Fibroblast of lung (primary cell): ENCODE results near the gene ARHGEF33. TPM values are rescaled to one million over a fixed set of nuclear protein-coding genes. Genes with fewer than 3 reads are reported as not detected.

ENCODE experiments used
- DNase-seq, 2 donors: peaks; one replicate each; pipeline versions ENCODE4 v3.0.0 to v3.0.0-alpha.2; 2010; ENCODE audit warnings: low read depth in 2 of 2
- H2AFZ ChIP-seq: 2 replicates; pipeline ENCODE4 v1.5.1; 2012; ENCODE audit warnings: low read length, control low read depth, inconsistent platforms
- H3K27ac ChIP-seq: 2 replicates; pipeline ENCODE4 v1.5.1; 2011; ENCODE audit warnings: low read length, control low read depth; ENCODE audit not compliant: insufficient read depth
- H3K27me3 ChIP-seq: 2 replicates; pipeline ENCODE4 v1.5.1; 2011; ENCODE audit warnings: mild to moderate bottlenecking, low read length; ENCODE audit not compliant: control insufficient read depth, insufficient read depth
- H3K36me3 ChIP-seq: 2 replicates; pipeline ENCODE4 v1.5.1; 2011; ENCODE audit warnings: low read length; ENCODE audit not compliant: control insufficient read depth, insufficient read depth
- H3K4me1 ChIP-seq: 2 replicates; pipeline ENCODE4 v1.5.1; 2011; ENCODE audit warnings: low read length; ENCODE audit not compliant: control insufficient read depth, insufficient read depth; ENCODE audit errors: extremely low read depth
- H3K4me2 ChIP-seq: 2 replicates; pipeline ENCODE4 v1.5.1; 2011; ENCODE audit warnings: low read length, control low read depth; ENCODE audit not compliant: insufficient read depth; ENCODE audit errors: extremely low read depth
- H3K4me3 ChIP-seq, 4 experiments: fragments of 200-600 bp in 1 of 4; sonication (generic) in 1 of 4; replicated peaks in 1 of 4; 2 replicates each; pipeline ENCODE4 v1.5.1; 2011 to 2016; ENCODE audit warnings: low read length in 4 of 4, low read depth in 3 of 4, mild to moderate bottlenecking in 3 of 4, control low read depth in 2 of 4, inconsistent platforms in 1 of 4, mixed read lengths in 1 of 4; ENCODE audit not compliant: insufficient read depth in 1 of 4; ENCODE audit errors: control extremely low read depth in 1 of 4
- H3K79me2 ChIP-seq: 2 replicates; pipeline ENCODE4 v1.5.1; 2012; ENCODE audit warnings: mild to moderate bottlenecking, low read length, inconsistent platforms; ENCODE audit not compliant: control insufficient read depth, insufficient read depth
- H3K9ac ChIP-seq: 2 replicates; pipeline ENCODE4 v1.5.1; 2011; ENCODE audit warnings: mild to moderate bottlenecking, low read length, control low read depth; ENCODE audit not compliant: insufficient read depth
- H3K9me3 ChIP-seq: 2 replicates; pipeline ENCODE4 v1.5.1; 2012; ENCODE audit warnings: low read depth, low read length; ENCODE audit not compliant: control insufficient read depth, insufficient read depth
- H4K20me1 ChIP-seq: 2 replicates; pipeline ENCODE4 v1.5.1; 2011; ENCODE audit warnings: low read length; ENCODE audit not compliant: control insufficient read depth, insufficient read depth; ENCODE audit errors: extremely low read depth
- EZH2 ChIP-seq: IDR thresholded peaks from 2 replicates; pipeline ENCODE4 v1.5.1; 2012; ENCODE audit warnings: low read length, control low read depth, mild to moderate bottlenecking; ENCODE audit errors: missing control alignments
- polyA plus RNA-seq, 2 donors: library from polyadenylated mRNA; depleted of rRNA in 1 of 2; stranded (reverse) in 1 of 2; unstranded in 1 of 2; fragments of >200 nt; gene quantifications; 2 replicates each; pipeline ENCODE4 v1.2.1, GENCODE V29; 2011 to 2012; ENCODE audit warnings: missing spikeins in 1 of 2
- total RNA-seq: library from RNA; depleted of rRNA; stranded (reverse); fragments of >200 nt; gene quantifications from 2 replicates; pipeline ENCODE4 v1.2.1, GENCODE V29; 2014
- TF ChIP-seq, protein P1 (sequence below), 2 donors: IDR thresholded peaks in 1 of 2; conservative IDR thresholded peaks in 1 of 2; 1 replicate in 1 of 2; 2 replicates in 1 of 2; pipeline ENCODE4 v1.5.1; 2011 to 2012; ENCODE audit warnings: low read length in 2 of 2, control low read depth in 1 of 2, inconsistent platforms in 1 of 2, low read depth in 1 of 2, mild to moderate bottlenecking in 1 of 2

The ARHGEF33 gene
- total and polyA plus RNA-seq, 2 donors (not counting 1 experiment from before 2014, with no cell fraction given), result 0.10 to 0.50 TPM

DNA sequence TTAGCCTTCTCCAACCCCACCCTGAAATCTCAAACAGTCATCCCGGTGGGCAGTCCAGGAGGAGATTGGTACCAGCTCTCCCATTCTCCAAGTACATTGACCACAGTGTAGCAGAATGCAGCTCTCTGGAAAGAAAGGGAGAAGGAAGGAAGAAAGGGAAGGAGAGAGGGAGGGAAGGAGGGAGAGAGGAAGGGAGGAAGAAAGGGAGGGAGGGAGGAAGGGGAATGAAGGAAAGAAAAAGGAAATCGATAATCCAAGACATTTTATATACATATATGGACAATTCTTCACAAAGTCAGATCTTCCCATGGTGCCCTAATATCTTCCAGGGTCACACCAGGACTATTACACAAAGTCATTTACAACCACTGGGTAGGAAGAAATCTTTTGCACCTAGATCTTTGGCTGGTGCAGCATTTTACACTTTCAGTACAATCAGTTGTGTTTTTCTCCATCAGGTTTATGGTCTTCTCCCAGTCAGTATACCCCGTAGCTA is 58.8 kb downstream of the ARHGEF33 start:
- H2AFZ ChIP-seq, result no peak overlapping the region
- H3K9me3 ChIP-seq, result no peaks in the 10 kb centered on the region
- H3K27me3 ChIP-seq, result no peaks in the 10 kb centered on the region
- DNase-seq, result no peak
- TF ChIP-seq EZH2, result no peak
- TF ChIP-seq, protein P1, sequence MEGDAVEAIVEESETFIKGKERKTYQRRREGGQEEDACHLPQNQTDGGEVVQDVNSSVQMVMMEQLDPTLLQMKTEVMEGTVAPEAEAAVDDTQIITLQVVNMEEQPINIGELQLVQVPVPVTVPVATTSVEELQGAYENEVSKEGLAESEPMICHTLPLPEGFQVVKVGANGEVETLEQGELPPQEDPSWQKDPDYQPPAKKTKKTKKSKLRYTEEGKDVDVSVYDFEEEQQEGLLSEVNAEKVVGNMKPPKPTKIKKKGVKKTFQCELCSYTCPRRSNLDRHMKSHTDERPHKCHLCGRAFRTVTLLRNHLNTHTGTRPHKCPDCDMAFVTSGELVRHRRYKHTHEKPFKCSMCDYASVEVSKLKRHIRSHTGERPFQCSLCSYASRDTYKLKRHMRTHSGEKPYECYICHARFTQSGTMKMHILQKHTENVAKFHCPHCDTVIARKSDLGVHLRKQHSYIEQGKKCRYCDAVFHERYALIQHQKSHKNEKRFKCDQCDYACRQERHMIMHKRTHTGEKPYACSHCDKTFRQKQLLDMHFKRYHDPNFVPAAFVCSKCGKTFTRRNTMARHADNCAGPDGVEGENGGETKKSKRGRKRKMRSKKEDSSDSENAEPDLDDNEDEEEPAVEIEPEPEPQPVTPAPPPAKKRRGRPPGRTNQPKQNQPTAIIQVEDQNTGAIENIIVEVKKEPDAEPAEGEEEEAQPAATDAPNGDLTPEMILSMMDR (conservative IDR thresholded peaks at IDR 0.05 in 1 of 2, IDR thresholded peaks at IDR 0.05 in 1 of 2; ENCODE audit: low read depth in 1 of 2, low read length in 2 of 2), result no peak
- no peaks in the 10 kb centered on the region for H4K20me1 ChIP-seq
- no peak overlapping the region for H3K4me2 ChIP-seq
- no peak overlapping the region for H3K27ac ChIP-seq
- no peak overlapping the region for H3K4me3 ChIP-seq
- no peaks in the 10 kb centered on the region for H3K36me3 ChIP-seq
- no peaks in the 10 kb centered on the region for H3K79me2 ChIP-seq
- H3K9ac ChIP-seq, result no peak overlapping the region
- H3K4me1 ChIP-seq, result peaks cover 2% of the 10 kb centered on the region

- TF ChIP-seq EZH2, result no peak
- TF ChIP-seq, protein P1 (conservative IDR thresholded peaks at IDR 0.05 in 1 of 2, IDR thresholded peaks at IDR 0.05 in 1 of 2; ENCODE audit: low read depth in 1 of 2, low read length in 2 of 2), result no peak
- DNase-seq, result no peak
- no peaks in the 10 kb centered on the region for H3K27me3 ChIP-seq
Measured at GRCh38 chr2:38948995-38949394, 59.3 kb downstream of the ARHGEF33 start.

DNA sequence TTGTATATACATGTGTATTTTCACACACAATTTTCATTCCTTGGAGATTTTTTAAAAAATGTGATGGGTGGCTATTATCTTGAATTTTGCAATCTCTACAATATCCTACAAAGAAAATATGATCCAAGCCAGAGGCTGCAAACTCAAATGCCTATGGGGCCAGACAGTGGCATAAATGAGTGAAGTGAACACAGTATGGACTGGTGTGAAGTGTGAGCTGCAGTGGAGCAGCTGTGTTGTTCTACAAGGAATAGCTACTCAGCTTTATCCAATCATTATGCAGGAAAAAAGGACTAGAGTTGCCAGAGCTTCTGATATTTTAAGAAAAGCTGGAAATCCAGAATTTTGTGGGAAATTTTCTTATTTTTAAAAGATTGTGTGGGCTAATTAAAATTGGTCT is 62.1 kb downstream of the ARHGEF33 start:
- DNase-seq, result no peak
- no peaks in the 10 kb centered on the region for H3K9me3 ChIP-seq
- no peaks in the 10 kb centered on the region for H4K20me1 ChIP-seq
- TF ChIP-seq, protein P1 (conservative IDR thresholded peaks at IDR 0.05 in 1 of 2, IDR thresholded peaks at IDR 0.05 in 1 of 2; ENCODE audit: low read depth in 1 of 2, low read length in 2 of 2), result no peak
- TF ChIP-seq EZH2, result no peak
- H2AFZ ChIP-seq, result no peak overlapping the region
- peaks cover 2% of the 10 kb centered on the region for H3K4me1 ChIP-seq
- no peak overlapping the region for H3K4me3 ChIP-seq
- no peaks in the 10 kb centered on the region for H3K27me3 ChIP-seq
- H3K79me2 ChIP-seq, result no peaks in the 10 kb centered on the region
- H3K9ac ChIP-seq, result no peak overlapping the region
- H3K4me2 ChIP-seq, result no peak overlapping the region
- no peak overlapping the region for H3K27ac ChIP-seq
- H3K36me3 ChIP-seq, result no peaks in the 10 kb centered on the region

More at GRCh38 chr2:38948995-38949394, 59.3 kb downstream of the ARHGEF33 start:
- Histone ChIP-seq H4K20me1 (no peaks in the 10 kb centered on the region), H3K9ac (no peak overlapping the region), H3K36me3 (no peaks in the 10 kb centered on the region), H2AFZ (no peak overlapping the region), H3K27ac (no peak overlapping the region), H3K9me3 (no peaks in the 10 kb centered on the region), H3K4me2 (no peak overlapping the region), H3K4me3 (no peak overlapping the region), H3K79me2 (no peaks in the 10 kb centered on the region), H3K4me1 (peaks cover 2% of the 10 kb centered on the region)
